Stimulated activated CD8-positive, alpha-beta memory T cell treated with anti-CD3 and anti-CD28 coated beads, Interleukin-12 subunit alpha, Interleukin-12 subunit beta, amount 100 ng/mL, for 24 hours (primary cell): ENCODE measurements around the gene CCDC183.
"Not testable (repeated sequence)": the region's sequence is repeated elsewhere in the genome, so short reads cannot be mapped to it uniquely, and the experiment has no call there.

ENCODE experiments used
- DNase-seq: peaks from one replicate; pipeline ENCODE4 v3.0.0-alpha.2; 2020; ENCODE audit errors: extremely low read depth

CCDC183 gene

DNA sequence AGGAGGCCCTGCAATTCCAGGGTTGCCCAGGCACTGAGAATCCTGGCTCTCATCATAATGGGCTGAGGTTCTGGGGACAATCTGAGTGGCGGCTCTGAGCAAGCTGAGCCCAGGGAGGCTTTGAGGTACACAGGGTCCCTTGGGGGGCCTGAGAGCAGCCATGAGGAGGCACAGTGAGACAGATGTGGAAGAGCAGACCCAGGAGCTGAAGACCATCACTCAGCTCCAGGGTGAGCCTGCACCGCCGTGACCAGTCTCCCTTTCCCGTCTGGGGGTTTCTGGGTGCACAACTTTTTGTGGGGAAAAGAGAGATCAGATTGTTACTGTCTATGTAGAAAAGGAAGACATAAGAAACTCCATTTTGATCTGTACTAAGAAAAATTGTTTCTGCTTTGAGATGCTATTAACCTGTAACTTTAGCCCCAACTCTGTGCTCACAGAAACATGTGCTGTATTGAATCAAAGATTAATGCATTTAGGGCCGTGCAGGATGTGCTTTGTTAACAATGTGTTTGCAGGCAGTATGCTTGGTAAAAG is at the start of gene CCDC183:
TSS of gene CCDC183 (plus strand) at position 101 of the 537 bp plus-strand sequence. CDS start at position 161, 60 bp downstream.
- no peak for DNase-seq

DNA sequence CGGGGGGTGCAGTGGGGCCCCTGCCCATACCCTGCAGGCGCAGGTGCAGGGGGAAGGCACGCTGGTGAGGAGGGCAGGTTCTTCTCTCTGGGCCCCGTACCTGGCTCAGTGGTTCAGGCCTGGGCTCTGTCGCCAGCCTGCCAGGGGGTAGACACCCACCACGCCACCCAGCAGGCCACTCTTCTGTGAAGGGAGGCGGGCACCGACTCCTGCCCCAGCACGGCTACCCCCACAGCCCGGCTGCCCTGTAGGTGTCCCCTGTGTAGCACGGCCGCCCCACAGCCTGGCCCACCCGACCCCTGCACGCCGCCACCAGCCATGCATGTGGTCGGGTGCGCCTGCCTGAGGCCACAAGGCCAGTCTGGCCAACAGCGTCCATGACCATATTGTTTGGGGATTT is 49.5 kb upstream of the CCDC183 start:
- DNase-seq = no peak

DNA sequence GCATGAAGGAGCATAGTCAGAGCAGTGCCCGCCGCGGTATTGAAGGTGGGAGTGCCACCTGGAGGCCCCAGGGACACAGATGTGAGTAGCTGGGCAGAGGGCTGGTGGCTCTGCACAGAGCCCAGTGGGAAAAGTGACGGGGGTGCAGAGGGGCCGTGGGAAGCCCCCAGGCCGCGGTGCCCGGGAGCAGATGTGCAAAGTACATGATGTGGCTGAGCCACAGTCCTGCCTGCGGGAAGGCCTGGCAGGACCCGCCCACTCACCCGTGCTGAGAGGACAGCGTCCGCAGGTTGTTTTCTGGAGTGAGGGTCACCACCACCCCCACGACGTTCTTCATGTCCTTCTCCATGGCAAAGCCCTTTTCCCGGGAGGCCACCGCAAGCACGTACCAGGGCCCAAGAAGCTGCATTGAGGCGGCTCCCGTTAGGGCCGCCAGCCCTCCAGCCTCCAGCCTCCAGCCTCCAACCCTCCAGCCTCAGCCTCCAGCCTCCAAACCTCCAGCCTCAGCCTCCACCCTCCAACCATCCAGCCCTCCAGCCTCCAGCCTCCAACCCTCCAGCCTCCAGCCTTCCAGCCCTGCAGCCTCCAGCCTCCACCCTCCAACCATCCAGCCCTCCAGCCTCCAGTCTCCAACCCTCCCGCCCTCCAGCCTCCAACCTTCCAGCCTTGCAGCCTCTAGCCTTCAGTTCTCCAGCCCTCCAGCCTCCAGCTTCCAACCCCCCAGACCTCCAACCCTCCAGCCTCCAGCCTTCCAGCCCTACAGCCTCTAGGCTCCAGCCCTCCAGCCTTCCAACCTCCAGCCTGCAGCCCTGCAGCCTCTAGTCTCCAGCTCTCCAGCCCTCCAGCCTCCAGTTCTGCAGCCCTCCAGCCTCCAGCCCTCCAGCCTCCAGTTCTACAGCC is 48.7 kb upstream of the CCDC183 start:
- no peak for DNase-seq

DNA sequence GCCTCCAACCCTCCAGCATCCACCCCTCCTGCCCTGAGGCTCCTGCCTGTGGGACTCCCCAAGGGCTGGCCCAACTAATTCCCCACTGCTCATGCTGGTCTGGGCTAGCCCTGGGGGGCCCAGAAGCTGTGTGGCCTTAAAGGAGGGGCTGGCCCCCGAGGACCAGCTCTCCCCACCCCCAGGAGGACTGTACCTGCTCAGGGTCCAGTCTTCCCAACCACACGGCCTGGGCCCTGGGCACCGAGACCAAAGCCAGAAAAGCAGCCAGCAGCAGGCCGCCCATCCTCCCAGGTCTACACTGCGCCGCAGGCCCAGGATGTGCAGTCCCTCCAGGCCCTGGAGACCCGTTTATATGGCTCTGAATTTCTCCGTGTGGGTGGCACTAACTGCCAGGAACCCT is 47.9 kb upstream of the CCDC183 start, which contains the start of gene LCN6:
TSS of gene LCN6 (minus strand) at position 325 of the 400 bp plus-strand sequence. CDS start at position 283, 42 bp downstream.
- DNase-seq = no peak

DNA sequence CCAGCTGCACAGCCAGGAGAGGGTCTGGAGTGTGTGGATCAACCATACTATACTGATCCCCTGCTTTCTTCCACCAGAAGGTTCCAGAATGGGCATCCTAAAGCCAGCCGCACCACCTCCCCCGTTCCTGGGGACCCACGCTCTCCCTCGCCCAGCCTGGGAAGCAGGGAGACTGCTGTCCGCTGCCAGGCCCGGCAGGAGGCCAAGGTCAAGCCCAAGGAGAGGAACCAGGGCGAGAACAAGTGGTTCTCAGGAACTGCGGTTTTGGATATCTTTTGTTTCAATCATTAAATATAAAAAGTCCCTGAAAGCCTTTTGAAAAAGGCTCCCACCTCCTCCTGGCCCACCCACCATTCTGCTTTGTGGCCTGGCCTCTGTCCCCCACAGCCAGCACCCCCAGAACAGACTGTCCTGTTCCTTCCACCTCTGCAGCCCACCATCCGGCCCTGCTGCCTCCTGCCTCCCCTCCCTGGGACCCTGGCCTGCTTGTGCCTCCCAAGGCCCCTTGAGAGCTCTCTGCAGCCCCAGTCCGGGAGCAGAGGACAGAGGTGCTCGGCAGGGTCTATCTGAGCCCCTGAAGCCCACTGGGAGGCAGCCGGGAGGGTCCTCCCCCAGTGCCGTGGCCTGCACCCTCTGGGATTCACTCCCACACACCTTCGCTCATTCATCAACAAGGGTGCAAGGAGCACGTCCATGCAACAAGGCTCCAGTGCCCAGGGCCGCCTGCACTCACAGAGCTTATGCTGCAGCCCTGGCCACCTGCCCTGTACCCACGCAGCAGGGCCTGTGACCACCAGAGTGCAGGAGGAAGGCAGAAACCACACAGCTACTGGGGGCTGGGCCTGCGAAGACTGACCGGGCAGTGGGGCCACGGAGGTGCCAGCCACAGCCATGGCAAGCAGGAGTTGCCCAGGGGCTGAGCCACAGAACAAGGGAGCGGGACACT is 47.2 kb upstream of the CCDC183 start:
- DNase-seq = no peak

DNA sequence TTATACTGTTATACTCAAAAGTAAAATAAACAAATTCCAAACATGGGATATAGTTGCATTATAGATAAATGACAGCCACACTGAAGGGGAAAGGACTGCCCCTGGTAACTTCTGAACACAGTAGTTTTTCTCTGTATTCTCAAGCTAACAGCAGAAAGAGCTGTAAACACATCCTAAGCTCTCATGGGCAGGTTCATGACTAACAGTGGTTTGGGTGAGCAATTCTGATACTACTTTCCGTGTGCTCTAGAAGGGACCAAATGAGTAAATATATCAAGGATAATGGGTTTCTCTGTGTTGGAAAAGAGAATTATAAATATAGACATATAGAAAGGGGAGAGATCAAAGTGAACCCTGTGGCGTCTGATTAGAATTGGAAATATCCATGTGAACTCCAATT is 45.6 kb upstream of the CCDC183 start:
- DNase-seq = no peak

DNA sequence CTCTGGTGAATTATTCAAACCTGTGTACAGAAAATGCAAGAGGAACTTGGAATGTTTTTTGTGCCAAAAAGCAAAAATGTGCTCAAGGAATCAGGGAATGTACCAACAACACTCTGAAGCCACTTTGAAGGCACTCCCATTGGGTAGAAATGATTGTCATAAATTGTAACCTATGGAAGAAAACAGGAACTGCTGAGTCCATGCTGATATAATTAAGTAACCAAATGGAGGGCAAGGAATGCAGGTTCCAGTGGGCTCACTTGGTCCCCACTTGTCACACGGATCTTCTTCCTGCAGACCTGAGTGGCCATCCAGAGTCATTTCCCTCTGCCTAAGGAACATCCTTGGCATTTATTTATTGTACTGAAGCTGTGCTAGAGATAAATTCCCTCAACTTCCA is 44.9 kb upstream of the CCDC183 start:
- DNase-seq = no peak

DNA sequence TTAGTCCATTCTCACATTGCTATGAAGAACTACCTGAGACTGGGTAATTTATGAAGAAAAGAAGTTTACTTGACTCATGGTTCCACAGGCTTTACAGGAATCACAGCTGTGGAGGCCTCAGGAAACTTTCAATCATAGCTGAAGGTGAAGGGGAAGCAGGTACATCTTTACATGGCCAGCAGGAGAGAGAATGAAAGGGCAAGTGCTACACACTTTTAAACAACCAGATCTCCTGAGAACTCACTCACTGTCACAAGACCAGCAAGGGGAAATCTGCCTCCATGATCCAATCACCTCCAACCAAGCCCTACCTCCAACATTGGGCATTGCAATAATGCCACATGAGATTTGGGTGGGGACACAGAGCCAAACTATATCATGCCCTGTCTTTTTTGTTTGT is 44.3 kb upstream of the CCDC183 start:
- DNase-seq = no peak

DNA sequence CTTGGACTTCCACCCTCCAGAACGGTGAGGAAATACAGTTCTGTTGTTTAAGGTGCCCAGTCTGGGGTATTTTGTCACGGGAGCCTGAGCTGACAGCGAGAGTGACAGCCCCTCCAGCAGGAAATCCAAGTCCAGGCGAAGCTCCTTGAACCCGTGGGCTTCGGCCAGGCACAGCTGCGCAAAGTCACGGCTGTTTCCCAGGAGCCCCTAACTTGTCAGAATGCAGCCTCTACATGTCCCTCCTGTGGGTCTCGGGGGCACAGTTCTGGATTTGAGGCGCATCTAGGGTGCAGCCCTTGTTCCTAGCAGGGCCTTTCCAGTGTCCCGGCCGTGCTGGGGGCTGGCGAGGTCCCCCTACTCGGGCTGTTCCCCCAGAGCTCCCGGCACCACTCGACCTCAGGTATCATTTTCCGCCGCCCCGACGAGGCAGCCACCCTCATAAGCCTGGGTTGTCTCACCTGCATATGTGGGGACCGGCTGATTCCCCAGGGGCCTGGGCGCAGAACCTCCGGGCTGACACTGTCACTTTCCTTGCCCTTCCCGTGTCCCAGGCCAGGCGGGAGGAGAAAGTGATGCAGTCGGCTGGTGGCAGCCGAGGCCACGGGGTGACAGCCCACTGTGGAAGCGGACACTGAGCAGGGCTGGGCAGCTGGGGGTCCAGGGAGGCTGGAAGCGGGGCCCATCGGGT is 42.6 kb upstream of the CCDC183 start:
- no peak for DNase-seq

DNA sequence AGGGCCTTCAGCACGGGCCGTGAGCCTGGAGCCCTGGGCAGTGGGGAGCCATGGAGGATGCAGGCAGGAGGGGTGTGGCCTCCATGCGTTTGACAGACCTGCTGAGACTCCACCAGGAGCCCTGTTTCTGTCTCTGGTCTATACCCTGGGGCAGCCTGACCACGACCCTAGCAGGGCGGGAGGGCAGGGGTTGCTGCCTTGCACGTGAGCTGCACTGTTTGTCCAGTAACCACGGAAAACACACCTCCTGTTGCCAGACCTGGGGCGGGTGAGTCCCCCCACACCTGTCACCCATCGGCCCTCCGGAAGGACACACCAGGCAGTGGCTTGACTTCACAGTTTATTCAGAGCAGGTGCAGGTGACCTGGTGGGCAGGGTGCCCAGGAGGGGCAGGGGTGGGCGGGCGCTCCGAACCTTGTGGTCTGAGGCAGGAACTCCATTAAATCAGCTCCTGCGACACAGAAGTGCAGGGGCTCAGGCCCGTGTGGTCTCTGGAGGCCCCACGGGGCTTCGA is 42.0 kb upstream of the CCDC183 start:
- DNase-seq = no peak

DNA sequence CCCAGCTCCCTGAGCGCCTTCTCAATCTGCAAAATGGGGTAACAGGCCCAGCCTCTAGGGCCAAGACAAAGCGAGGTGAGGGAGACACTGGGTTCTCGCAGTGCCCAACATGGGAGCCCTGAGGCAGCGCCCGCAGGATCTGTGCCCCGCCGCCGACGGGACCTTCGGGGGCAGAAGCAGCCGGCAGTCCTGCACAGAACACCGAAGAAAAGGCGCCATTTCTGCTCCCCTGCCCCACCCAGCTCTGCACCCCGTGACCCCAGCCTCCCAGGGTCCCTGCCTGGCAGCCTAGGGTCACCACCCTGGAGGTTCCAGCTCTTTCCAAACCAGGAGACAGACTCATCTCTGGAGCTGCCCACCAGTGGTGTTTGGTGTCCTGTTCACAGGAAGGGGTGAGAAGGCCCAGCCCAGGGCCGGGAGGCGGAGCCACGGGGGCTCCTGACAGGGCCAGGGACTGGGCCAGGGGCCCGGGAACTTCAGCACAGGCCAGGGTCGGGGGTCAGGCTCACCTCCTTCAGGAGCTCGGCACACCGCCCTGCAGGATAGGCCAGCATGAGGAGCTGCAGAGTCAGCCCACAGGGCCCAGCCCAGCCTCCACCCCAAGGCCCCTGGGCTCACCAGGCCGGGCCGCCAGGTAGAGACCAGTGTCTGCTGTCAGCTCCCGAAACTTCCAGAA is 41.4 kb upstream of the CCDC183 start:
- DNase-seq = no peak

DNA sequence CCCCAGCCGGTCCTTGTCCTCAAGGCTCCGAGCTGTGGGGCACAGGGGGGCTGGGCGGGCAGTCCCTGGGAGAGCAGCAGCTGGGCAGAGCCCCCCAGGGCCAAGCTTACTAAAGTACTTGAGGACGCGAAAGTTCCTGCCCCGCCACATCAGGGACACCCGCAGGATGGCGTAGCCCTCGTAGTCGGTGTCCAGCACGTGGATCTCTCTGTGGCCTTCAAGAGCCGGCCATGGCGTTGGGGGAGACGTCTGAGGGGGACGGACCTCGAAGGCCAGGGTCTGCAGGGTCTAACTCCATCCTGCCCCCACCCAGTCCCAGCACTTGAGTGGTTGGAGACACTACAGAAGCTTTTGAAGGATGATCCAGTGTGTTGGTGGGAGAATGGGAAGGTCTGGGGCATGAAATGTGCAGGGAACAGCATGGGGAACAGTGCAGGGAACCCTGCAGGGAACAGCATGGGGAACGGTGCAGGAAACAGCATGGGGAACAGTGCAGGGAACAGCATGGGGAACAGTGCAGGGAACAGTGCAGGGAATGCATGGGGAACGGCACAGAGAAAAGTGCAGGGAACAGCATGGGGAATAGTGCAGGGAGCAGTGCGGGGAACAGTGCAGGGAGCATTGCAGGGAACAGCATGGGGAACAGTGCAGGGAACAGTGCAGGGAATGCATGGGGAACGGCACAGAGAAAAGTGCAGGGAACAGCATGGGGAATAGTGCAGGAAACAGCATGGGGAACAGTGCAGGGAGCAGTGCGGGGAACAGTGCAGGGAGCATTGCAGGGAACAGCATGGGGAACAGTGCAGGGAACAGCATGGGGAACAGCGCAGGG is 40.6 kb upstream of the CCDC183 start:
- not testable (repeated sequence) for DNase-seq

DNA sequence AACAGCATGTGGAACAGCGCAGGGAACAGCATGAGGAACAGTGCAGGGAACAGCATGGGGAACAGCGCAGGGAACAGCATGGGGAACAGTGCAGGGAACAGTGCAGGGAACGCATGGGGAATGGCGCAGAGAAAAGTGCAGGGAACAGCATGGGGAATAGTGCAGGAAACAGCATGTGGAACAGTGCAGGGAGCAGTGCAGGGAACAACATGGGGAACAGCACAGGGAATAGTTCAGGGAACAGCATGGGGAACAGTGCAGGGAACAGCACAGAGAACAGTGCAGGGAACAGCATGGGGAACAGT is 40.1 kb upstream of the CCDC183 start:
- DNase-seq = no peak

DNA sequence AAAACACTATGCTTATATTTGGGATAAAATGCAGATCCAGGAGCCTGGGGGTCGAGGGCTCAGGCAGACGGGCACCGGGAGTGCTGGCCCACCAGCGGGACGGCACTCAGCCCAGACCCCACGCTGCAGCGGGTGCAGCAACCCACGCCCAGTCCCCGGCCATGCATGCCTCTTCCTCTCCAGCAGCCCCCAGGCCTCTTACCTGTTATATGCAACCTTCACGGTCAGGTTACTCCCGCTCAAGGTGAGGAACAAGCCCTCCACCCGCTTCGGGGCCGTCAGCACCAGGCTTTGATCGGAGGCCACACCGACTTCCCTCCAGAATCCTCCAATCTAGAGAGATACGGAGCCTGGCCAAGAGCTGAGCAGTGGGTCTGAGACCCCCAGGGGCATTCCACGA is 39.3 kb upstream of the CCDC183 start:
- no peak for DNase-seq

DNA sequence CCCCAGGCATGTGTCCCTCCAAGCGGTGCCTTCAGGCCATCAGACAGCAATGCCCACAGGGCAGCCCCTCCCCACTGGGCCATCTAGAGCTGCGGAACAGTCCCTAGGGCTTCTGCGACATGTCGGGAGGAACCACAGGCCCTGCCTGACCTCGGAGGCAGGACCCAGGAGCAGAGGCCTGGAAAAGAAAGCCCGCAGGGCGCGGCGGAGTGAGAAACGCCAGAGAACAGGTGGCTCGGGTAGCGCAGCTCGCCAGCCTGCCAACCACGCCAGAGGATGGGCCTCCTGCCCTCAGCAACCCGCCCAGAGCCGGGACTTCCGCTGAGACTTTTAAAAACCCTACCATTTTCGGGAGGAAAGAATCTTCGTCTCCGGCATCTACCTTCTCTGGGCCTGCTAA is 38.8 kb upstream of the CCDC183 start:
- no peak for DNase-seq

DNA sequence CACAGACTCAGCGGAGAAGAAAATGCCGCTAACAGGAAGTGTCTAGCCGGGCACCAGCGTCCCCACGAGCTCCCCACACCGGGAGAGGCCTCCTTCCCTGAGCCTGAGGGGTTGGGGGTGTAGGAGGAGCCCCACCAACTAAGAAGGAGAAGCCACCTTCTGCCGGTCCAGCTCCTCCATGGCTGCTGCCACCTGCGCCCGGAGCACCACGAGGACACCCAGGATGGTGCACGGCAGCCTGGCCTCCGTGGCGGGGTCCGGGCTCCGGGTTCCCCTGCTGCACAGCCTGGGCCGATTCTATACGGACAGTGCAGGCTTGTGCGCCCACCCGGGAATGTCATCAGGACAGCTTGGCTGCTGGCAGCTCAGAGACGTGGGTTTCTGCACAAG is 38.4 kb upstream of the CCDC183 start:
- DNase-seq = no peak

DNA sequence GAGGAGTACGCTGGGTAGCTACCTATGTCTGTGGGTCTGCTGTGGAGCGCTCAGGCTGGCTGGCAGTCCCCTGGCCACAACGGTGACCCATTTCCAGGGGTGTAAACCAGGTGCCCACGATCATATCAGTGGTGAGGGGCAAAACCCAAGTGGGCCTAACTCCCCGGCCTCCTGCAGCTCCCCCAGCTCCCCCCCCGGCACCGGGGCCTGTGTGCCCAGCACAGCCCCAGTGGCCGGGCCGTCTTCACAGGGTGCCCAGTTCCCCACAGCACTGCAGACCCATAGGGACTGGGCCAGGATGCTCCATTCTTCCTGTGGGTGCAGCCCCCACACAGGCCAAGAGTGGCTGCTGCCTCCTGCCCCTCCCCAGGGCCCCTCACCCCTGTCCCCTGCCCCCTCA is 37.1 kb upstream of the CCDC183 start:
- DNase-seq = no peak

DNA sequence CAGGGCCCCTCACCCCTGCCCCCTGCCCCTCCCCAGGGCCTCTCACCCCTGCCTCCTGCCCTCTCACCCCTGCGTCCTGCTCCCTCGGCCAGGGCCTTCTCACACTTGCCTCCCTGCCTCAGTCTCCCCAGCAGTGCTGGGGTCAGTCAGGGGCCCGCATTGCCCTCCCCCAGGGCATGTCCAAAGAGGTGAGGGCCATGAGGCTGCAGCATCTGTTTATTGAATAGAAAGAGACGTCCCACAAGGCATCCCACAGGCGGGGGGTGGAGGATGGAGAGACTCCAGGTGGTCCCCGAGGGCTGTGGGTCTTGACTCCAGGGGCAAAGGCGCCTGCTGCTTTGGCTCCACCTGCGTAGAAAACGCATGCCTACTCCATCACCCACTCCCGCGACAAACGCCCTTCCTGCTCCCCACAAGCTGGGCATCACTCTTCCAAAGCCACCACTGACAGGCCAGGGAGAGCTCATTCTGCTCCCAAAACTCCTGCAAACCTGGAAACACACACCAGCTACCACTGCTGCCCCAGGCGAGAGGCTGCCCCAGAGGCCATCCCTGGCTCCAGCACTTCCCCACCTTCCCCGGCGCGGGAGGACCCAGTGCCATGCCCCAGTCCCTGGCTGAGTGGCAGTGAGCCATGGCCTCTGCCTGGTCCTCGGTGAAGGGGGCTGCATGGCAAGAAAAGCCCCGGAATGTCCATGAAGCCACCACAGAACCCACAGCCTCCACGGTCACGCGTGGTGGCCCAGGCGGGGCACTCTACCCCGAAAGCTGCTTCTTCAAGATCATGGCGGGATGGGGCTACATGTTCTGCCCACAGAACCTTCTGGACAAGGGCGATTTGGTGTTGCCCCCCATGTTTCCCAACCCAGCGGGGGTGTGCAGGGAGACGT is 36.5 kb upstream of the CCDC183 start:
- DNase-seq = no peak

DNA sequence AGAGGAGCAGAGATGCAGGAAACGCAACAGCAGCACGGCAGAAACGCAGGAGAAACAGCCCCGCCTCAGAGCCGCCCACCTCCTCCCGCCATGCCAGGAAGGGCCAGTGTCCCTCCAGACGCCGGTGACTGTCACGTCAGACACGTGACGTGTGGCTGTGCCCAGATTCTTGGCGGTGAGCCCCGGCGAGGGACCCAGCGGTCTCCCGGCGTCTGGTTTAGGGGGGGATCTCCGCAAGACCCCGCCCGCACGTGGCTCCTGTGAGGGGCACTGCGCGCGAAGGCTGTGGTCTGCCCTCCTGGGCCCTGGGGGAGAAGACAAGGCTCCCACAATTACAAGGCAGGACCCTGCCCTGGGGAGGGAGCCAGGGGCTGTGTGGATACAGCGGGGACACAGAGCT is 35.7 kb upstream of the CCDC183 start:
- no peak for DNase-seq
